ENCODE results near the gene LAD1. TPM values are rescaled to one million over a fixed set of nuclear protein-coding genes. Genes with fewer than 3 reads are reported as not detected.

Gene LAD1
- total and polyA plus RNA-seq, 2 of the 13 experiments (the other 11 are each of a cell fraction or from before 2014, with no cell fraction given), result 10.8 to 65.6 TPM

- TF ChIP-seq ZNF788 (CRISPR knock-in tag; IDR thresholded peaks at IDR 0.05; ENCODE audit: borderline replicate concordance) (no peak), ZNF839 (CRISPR knock-in tag; IDR thresholded peaks at IDR 0.05; ENCODE audit: borderline replicate concordance) (0 out of 2 replicates have a peak, but pooled peaks have one; percentile 28), ZNF703 (CRISPR knock-in tag; IDR thresholded peaks at IDR 0.05; ENCODE audit: borderline replicate concordance) (no peak), ZNF205 (CRISPR knock-in tag; IDR thresholded peaks at IDR 0.05) (no peak), CENPT (CRISPR knock-in tag; IDR thresholded peaks at IDR 0.05; ENCODE audit: low read depth) (no peak), ZNF496 (CRISPR knock-in tag; IDR thresholded peaks at IDR 0.05; ENCODE audit: insufficient replicate concordance) (no peak), BCL6 (CRISPR knock-in tag; IDR thresholded peaks at IDR 0.05) (no peak), ZNF354B (CRISPR knock-in tag; IDR thresholded peaks at IDR 0.05) (no peak), FOSL2 (CRISPR knock-in tag; IDR thresholded peaks at IDR 0.05) (peak; percentile 94), ZNF260 (CRISPR knock-in tag; IDR thresholded peaks at IDR 0.05; ENCODE audit: borderline replicate concordance, low read depth) (no peak), ZNF263 (CRISPR knock-in tag; IDR thresholded peaks at IDR 0.05) (peak; percentile 92), CREBL2 (CRISPR knock-in tag; IDR thresholded peaks at IDR 0.05; ENCODE audit: borderline replicate concordance) (no peak), ZFP36L1 (CRISPR knock-in tag; IDR thresholded peaks at IDR 0.05) (no peak), MTF2 (CRISPR knock-in tag; IDR thresholded peaks at IDR 0.05; ENCODE audit: borderline replicate concordance) (no peak), NFYB (CRISPR knock-in tag; IDR thresholded peaks at IDR 0.05) (0 out of 2 replicates have a peak, but pooled peaks have one; percentile 15), SALL2 (CRISPR knock-in tag; IDR thresholded peaks at IDR 0.05) (0 out of 2 replicates have a peak, but pooled peaks have one; percentile 25)
- TF ChIP-seq, protein P1, sequence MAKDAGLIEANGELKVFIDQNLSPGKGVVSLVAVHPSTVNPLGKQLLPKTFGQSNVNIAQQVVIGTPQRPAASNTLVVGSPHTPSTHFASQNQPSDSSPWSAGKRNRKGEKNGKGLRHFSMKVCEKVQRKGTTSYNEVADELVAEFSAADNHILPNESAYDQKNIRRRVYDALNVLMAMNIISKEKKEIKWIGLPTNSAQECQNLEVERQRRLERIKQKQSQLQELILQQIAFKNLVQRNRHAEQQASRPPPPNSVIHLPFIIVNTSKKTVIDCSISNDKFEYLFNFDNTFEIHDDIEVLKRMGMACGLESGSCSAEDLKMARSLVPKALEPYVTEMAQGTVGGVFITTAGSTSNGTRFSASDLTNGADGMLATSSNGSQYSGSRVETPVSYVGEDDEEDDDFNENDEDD (CRISPR knock-in tag; IDR thresholded peaks at IDR 0.05; ENCODE audit: borderline replicate concordance), result peak; percentile 38; the same call in 1 of the 2 replicates
- TF ChIP-seq, protein P2, sequence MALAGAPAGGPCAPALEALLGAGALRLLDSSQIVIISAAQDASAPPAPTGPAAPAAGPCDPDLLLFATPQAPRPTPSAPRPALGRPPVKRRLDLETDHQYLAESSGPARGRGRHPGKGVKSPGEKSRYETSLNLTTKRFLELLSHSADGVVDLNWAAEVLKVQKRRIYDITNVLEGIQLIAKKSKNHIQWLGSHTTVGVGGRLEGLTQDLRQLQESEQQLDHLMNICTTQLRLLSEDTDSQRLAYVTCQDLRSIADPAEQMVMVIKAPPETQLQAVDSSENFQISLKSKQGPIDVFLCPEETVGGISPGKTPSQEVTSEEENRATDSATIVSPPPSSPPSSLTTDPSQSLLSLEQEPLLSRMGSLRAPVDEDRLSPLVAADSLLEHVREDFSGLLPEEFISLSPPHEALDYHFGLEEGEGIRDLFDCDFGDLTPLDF (CRISPR knock-in tag; IDR thresholded peaks at IDR 0.05), result no peak
- TF ChIP-seq, protein P3, sequence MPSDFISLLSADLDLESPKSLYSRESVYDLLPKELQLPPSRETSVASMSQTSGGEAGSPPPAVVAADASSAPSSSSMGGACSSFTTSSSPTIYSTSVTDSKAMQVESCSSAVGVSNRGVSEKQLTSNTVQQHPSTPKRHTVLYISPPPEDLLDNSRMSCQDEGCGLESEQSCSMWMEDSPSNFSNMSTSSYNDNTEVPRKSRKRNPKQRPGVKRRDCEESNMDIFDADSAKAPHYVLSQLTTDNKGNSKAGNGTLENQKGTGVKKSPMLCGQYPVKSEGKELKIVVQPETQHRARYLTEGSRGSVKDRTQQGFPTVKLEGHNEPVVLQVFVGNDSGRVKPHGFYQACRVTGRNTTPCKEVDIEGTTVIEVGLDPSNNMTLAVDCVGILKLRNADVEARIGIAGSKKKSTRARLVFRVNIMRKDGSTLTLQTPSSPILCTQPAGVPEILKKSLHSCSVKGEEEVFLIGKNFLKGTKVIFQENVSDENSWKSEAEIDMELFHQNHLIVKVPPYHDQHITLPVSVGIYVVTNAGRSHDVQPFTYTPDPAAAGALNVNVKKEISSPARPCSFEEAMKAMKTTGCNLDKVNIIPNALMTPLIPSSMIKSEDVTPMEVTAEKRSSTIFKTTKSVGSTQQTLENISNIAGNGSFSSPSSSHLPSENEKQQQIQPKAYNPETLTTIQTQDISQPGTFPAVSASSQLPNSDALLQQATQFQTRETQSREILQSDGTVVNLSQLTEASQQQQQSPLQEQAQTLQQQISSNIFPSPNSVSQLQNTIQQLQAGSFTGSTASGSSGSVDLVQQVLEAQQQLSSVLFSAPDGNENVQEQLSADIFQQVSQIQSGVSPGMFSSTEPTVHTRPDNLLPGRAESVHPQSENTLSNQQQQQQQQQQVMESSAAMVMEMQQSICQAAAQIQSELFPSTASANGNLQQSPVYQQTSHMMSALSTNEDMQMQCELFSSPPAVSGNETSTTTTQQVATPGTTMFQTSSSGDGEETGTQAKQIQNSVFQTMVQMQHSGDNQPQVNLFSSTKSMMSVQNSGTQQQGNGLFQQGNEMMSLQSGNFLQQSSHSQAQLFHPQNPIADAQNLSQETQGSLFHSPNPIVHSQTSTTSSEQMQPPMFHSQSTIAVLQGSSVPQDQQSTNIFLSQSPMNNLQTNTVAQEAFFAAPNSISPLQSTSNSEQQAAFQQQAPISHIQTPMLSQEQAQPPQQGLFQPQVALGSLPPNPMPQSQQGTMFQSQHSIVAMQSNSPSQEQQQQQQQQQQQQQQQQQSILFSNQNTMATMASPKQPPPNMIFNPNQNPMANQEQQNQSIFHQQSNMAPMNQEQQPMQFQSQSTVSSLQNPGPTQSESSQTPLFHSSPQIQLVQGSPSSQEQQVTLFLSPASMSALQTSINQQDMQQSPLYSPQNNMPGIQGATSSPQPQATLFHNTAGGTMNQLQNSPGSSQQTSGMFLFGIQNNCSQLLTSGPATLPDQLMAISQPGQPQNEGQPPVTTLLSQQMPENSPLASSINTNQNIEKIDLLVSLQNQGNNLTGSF (CRISPR knock-in tag; IDR thresholded peaks at IDR 0.05), result no peak
Observed at GRCh38 chr1:201396861-201397464, 2.2 kb downstream of the LAD1 start (continued).

Measured in HepG2 (cell line).